Stimulated activated naive B cell treated with anti-CD40 and anti-IgM and Interleukin-4, amounts not matched to agents 10 μg/mL and 1 μg/mL and 100 μg/mL, for 72 hours (primary cell): Measurements from ENCODE around the gene SMIM22.

Source experiments
- ATAC-seq, 2 donors: fragments of 150-1000 bp; cut with Tn5 transposase; replicated peaks; 2 replicates each; pipeline ENCODE4 v1.10.0; 2021; ENCODE audit warnings: moderate library complexity in 1 of 2
- DNase-seq: peaks from one replicate; pipeline ENCODE4 v3.0.0; 2021
- H3K27ac Mint-ChIP-seq: one replicate; pipeline ENCODE4 v1.8.0; 2022; ENCODE audit warnings: mild to moderate bottlenecking, mixed read lengths
- H3K27me3 Mint-ChIP-seq, 2 donors: one replicate each; pipeline ENCODE4 v1.8.0; 2022; ENCODE audit warnings: mixed read lengths in 2 of 2
- H3K36me3 Mint-ChIP-seq, 2 donors: one replicate each; pipeline ENCODE4 v1.8.0; 2022; ENCODE audit warnings: mixed read lengths in 2 of 2, mild to moderate bottlenecking in 1 of 2
- H3K4me1 Mint-ChIP-seq, 2 donors: one replicate each; pipeline ENCODE4 v1.8.0; 2022; ENCODE audit warnings: mixed read lengths in 2 of 2, mild to moderate bottlenecking in 1 of 2
- H3K4me3 Mint-ChIP-seq, 2 donors: one replicate each; pipeline ENCODE4 v1.8.0; 2022; ENCODE audit warnings: mild to moderate bottlenecking in 2 of 2, mixed read lengths in 2 of 2, moderate library complexity in 1 of 2
- H3K9me3 Mint-ChIP-seq, 2 donors: one replicate each; pipeline ENCODE4 v1.8.0; 2022; ENCODE audit warnings: mixed read lengths in 2 of 2, mild to moderate bottlenecking in 1 of 2

SMIM22 gene

GRCh38 chr16:4795181-4795827 is at the start of gene SMIM22:
Gene SMIM22, plus strand, starts transcription at chr16:4795369. Its CDS starts 366 bp downstream, at chr16:4795735.
- ATAC-seq, result no peak
- peaks cover 0 to 7% of the 10 kb centered on the region in 2 donors for H3K27me3 Mint-ChIP-seq
- no peak within 1 kb of the TSS for H3K4me3 Mint-ChIP-seq
- no peaks in the 10 kb centered on the region for H3K9me3 Mint-ChIP-seq
- no peak within 1 kb of the TSS for H3K27ac Mint-ChIP-seq
- peaks cover 6 to 14% of the 10 kb centered on the region in 2 donors for H3K4me1 Mint-ChIP-seq
- DNase-seq, result no peak
- peaks cover 9 to 12% of the 10 kb centered on the region in 2 donors for H3K36me3 Mint-ChIP-seq

- Mint-ChIP-seq H3K4me3 (no peak overlapping the region), H3K27ac (no peak overlapping the region), H3K27me3 (peaks cover 0 to 5% of the 10 kb centered on the region in 2 donors), H3K36me3 (peaks cover 8 to 10% of the 10 kb centered on the region in 2 donors), H3K9me3 (no peaks in the 10 kb centered on the region), H3K4me1 (peaks cover 13 to 36% of the 10 kb centered on the region in 2 donors)
- DNase-seq (no peak), ATAC-seq (no peak)
These were observed 49.0 kb upstream of the SMIM22 start for GRCh38 chr16:4746215-4746614.

DNA sequence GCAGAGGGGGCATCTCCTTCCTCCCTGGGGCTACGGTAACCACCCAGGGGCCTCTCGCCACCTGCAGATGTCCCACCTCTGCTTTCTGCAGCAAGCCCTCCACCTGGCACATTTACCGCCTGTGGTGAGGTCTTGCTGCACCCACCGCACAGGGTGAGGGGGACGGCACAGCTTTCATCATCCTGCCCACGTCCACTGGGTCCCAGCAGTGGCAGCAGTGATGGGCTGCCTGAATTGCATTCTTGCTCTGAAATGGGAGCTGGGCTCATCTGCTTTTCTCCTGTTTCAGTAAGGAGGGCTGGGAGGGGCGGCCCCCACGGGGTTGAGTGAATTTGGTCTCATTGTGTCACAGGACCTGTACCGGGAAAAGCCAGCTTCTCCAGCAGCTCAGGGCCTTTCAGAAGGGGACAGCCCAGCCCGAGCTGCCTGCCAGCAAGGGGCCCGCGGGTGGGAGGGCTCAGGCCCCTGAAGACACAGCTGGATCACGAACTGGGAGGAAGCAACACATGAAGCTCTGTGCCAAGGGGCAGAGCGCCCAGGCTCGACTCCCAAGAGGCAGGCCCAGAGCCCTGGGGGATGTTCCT is 48.1 kb upstream of the SMIM22 start:
- peak overlapping the region in 1 of 2 donors; percentile 29 for H3K4me3 Mint-ChIP-seq
- peaks cover 13 to 36% of the 10 kb centered on the region in 2 donors for H3K4me1 Mint-ChIP-seq
- peak; percentile 22 to 33 for ATAC-seq
- H3K27me3 Mint-ChIP-seq, result peaks cover 0 to 5% of the 10 kb centered on the region in 2 donors
- peak overlapping the region; percentile 31 for H3K27ac Mint-ChIP-seq
- peaks cover 12 to 15% of the 10 kb centered on the region in 2 donors for H3K36me3 Mint-ChIP-seq
- H3K9me3 Mint-ChIP-seq, result no peaks in the 10 kb centered on the region
- DNase-seq, result no peak

- DNase-seq (no peak), ATAC-seq (peak; percentile 49 to 67)
- Mint-ChIP-seq H3K27ac (peak overlapping the region; percentile 7), H3K9me3 (no peaks in the 10 kb centered on the region), H3K4me1 (peaks cover 13 to 33% of the 10 kb centered on the region in 2 donors), H3K36me3 (peaks cover 13 to 15% of the 10 kb centered on the region in 2 donors), H3K27me3 (peaks cover 0 to 4% of the 10 kb centered on the region in 2 donors), H3K4me3 (peak overlapping the region in 1 of 2 donors; percentile 60)
These were observed 47.1 kb upstream of the SMIM22 start for GRCh38 chr16:4747906-4748681.

DNA sequence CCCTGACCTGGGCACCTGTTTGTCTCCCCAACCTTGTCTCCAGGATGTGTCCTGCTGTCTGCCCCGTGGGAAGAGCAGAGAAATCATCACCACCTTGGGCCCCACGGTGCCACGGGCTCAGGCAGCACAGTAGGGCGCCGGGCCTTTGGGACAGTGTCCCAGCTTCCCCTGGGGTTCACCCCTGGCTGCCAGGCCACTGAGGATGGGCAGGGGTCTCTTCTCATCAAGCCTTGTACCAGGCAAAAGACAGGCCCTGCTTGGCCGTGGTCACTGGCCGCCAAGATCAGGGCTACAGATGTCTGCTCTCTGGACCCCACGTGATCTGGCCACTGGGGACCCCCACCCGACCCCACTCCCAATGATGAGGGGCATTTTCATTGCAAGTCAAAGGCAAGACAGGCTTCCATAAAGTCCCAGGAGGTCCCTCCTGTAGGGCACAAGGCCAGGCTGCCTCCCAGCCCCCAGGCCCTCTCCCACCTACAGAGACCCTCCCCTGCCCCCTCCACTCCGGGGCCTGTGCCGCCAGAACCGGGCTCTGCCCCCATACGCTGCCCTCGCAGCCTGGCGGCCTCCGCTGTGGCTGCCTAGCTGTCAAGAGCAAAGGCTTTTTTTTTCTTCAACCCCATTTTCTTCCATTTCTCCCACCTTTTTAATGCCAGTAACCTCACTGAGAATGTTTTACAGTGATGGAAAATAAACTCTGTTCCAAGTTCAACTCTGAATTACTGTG is 46.3 kb upstream of the SMIM22 start:
- H3K4me1 Mint-ChIP-seq, result peaks cover 9 to 28% of the 10 kb centered on the region in 2 donors
- H3K9me3 Mint-ChIP-seq, result no peaks in the 10 kb centered on the region
- DNase-seq (no peak), ATAC-seq (no peak)
- peaks cover 18 to 20% of the 10 kb centered on the region in 2 donors for H3K36me3 Mint-ChIP-seq
- H3K27me3 Mint-ChIP-seq, result no peaks in the 10 kb centered on the region
- no peak overlapping the region for H3K4me3 Mint-ChIP-seq
- peak overlapping the region; percentile 65 for H3K27ac Mint-ChIP-seq

- no peak for DNase-seq
- peaks cover 21 to 23% of the 10 kb centered on the region in 2 donors for H3K36me3 Mint-ChIP-seq
- no peaks in the 10 kb centered on the region for H3K27me3 Mint-ChIP-seq
- H3K4me1 Mint-ChIP-seq, result peaks cover 9 to 28% of the 10 kb centered on the region in 2 donors
- H3K4me3 Mint-ChIP-seq, result no peak overlapping the region
- H3K27ac Mint-ChIP-seq, result peak overlapping the region; percentile 47
- H3K9me3 Mint-ChIP-seq, result no peaks in the 10 kb centered on the region
- peak in 1 of 2 donors; percentile 39 for ATAC-seq
These were observed 45.4 kb upstream of the SMIM22 start for GRCh38 chr16:4749700-4750257.

DNA sequence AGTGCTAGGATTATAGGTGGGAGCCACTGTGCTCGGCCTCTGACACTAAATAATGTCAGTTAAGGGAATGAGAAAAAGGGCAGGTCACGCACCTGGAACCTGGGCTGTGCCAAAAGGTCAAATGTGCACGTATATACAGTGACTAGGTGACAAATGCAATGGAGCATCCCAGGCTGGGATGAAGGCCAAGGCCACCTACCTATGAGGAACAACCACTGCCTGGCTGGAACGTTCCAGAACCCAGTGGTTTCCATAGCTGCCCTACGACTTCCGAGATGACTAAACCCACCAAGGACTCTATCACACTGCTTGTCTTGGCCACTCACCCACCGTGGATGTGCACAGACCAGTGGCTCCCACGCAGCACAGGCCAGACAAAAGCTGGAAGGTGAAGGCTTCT is 44.3 kb upstream of the SMIM22 start:
- no peak for ATAC-seq

DNA sequence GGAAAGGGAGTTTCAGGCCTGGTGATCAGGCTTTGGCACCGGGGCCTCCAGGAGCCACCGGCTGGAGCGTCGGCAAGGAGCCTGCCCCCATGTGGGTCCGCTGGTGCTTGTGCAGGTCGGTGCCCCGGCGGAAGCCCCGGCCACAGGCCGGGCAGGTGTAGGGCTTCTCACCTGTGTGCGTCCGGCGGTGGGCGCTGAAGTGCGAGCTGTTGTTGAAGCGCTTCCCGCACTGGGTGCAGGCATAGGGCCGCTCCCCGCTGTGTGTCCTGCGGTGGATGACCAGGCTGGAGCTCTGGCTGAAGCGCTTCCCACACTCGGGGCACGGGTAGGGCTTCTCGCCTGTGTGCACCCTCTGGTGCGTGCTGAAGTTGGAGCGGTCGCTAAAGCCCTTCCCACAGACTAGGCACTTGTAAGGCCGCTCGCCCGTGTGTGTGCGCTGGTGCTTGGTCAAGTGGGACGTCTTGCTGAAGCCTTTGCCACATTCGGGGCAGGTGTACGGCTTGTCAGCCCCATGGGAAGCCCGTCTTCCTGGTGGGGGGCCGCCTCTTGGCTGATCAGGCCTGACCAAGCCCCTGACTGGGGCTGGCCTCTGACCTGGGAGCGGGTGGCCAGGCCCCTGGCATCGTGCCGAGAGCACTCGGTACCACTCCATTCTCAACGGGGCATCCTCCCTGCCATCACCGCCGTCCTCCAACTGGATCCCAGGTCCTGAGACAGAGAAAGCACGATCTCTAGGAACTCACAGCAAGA is 42.6 kb upstream of the SMIM22 start:
- Mint-ChIP-seq H3K4me1 (peaks cover 2 to 18% of the 10 kb centered on the region in 2 donors), H3K4me3 (no peak overlapping the region), H3K27me3 (no peaks in the 10 kb centered on the region), H3K9me3 (peaks cover 3% of the 10 kb centered on the region in 2 donors), H3K36me3 (peaks cover 36 to 40% of the 10 kb centered on the region in 2 donors), H3K27ac (no peak overlapping the region)
- ATAC-seq (no peak), DNase-seq (no peak)

More for the DNA sequence above, 44.3 kb upstream of the SMIM22 start:
- Mint-ChIP-seq H3K4me3 (no peak overlapping the region), H3K27ac (no peak overlapping the region), H3K4me1 (peaks cover 9 to 28% of the 10 kb centered on the region in 2 donors), H3K27me3 (no peaks in the 10 kb centered on the region), H3K36me3 (peaks cover 31 to 34% of the 10 kb centered on the region in 2 donors), H3K9me3 (peaks cover 3% of the 10 kb centered on the region in 2 donors)
- DNase-seq, result no peak

GRCh38 chr16:4753227-4753626 is 41.9 kb upstream of the SMIM22 start:
- Mint-ChIP-seq H3K4me3 (no peak overlapping the region), H3K9me3 (peaks cover 3% of the 10 kb centered on the region in 2 donors), H3K4me1 (peaks cover 0 to 11% of the 10 kb centered on the region in 2 donors), H3K36me3 (peaks cover 36 to 40% of the 10 kb centered on the region in 2 donors), H3K27ac (no peak overlapping the region), H3K27me3 (no peaks in the 10 kb centered on the region)
- no peak for ATAC-seq
- no peak for DNase-seq

GRCh38 chr16:4754865-4755264 is 40.3 kb upstream of the SMIM22 start:
- Mint-ChIP-seq H3K27me3 (no peaks in the 10 kb centered on the region), H3K9me3 (peaks cover 3% of the 10 kb centered on the region in 2 donors), H3K36me3 (peaks cover 42 to 48% of the 10 kb centered on the region in 2 donors), H3K4me3 (no peak overlapping the region), H3K4me1 (no peaks in the 10 kb centered on the region), H3K27ac (no peak overlapping the region)
- DNase-seq (no peak), ATAC-seq (no peak)

- Mint-ChIP-seq H3K4me1 (peaks cover 0 to under 1% of the 10 kb centered on the region in 2 donors), H3K27ac (no peak overlapping the region), H3K4me3 (no peak overlapping the region), H3K9me3 (peaks cover 3% of the 10 kb centered on the region in 2 donors), H3K27me3 (no peaks in the 10 kb centered on the region), H3K36me3 (peaks cover 48 to 54% of the 10 kb centered on the region in 2 donors)
- DNase-seq (no peak), ATAC-seq (no peak)
These were observed 39.5 kb upstream of the SMIM22 start for GRCh38 chr16:4755687-4756086.

DNA sequence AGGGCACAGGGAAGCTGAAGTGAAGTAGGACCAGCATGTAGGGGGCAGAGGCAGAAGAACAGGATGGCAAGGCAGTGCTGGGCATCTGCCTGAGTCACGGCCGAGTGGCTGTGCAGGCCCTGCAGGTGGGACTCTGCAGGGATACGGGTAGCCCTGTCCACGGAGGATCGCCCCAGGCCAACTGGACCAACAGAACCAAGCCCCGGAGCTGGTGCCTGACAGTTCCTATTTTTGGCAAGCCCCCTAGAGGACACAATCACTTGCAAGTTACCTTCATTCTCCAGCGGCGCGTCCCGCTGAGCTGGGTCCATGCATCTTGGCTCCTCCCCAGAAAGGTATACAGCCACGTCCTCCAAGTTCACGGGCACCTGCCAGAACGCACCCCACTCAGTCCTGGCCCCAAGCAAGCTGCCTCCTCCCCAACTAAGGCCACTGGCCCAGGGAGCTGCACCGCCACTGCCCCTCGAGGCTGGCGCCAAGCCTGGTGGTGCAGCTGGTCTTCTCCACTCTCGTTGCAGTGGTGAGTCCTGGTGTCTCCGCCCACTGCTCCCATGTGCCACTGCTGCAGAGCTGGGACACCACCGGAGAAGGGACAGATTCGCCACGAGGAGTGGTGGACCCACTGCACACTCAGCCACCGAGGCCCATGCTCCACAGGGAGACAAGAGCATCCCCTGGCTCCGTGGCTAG is 34.8 kb upstream of the SMIM22 start:
- peaks cover 4 to 7% of the 10 kb centered on the region in 2 donors for H3K4me1 Mint-ChIP-seq
- no peak overlapping the region for H3K27ac Mint-ChIP-seq
- H3K9me3 Mint-ChIP-seq, result peaks cover 3% of the 10 kb centered on the region in 2 donors
- no peak for DNase-seq
- no peak for ATAC-seq
- H3K36me3 Mint-ChIP-seq, result peaks cover 43 to 56% of the 10 kb centered on the region in 2 donors
- H3K27me3 Mint-ChIP-seq, result no peaks in the 10 kb centered on the region
- no peak overlapping the region for H3K4me3 Mint-ChIP-seq

GRCh38 chr16:4762205-4762604 is 33.0 kb upstream of the SMIM22 start:
- H3K9me3 Mint-ChIP-seq, result no peaks in the 10 kb centered on the region
- DNase-seq (no peak), ATAC-seq (no peak)
- H3K36me3 Mint-ChIP-seq, result peaks cover 30 to 44% of the 10 kb centered on the region in 2 donors
- no peaks in the 10 kb centered on the region for H3K27me3 Mint-ChIP-seq
- peaks cover 15 to 21% of the 10 kb centered on the region in 2 donors for H3K4me1 Mint-ChIP-seq
- no peak overlapping the region for H3K4me3 Mint-ChIP-seq
- H3K27ac Mint-ChIP-seq, result no peak overlapping the region
